22Rv1 (cell line): ENCODE data around the gene STBD1.
"Not testable (repeated sequence)": the region's sequence is repeated elsewhere in the genome, so short reads cannot be mapped to it uniquely, and the experiment has no call there.

Experiments
- ZFX ChIP-seq: fragments of 450-650 bp; IDR thresholded peaks from 2 replicates; pipeline ENCODE4 v1.6.1; 2017; ENCODE audit warnings: antibody characterized with exemption, borderline replicate concordance
- TF ChIP-seq, protein P1 (sequence below): fragments of 450-650 bp; IDR thresholded peaks from 2 replicates; pipeline ENCODE4 v1.5.1; 2017; ENCODE audit warnings: mild to moderate bottlenecking

GRCh38 chr4:76359881-76360466, 53.4 kb downstream of the STBD1 start:
- TF ChIP-seq, protein P1, sequence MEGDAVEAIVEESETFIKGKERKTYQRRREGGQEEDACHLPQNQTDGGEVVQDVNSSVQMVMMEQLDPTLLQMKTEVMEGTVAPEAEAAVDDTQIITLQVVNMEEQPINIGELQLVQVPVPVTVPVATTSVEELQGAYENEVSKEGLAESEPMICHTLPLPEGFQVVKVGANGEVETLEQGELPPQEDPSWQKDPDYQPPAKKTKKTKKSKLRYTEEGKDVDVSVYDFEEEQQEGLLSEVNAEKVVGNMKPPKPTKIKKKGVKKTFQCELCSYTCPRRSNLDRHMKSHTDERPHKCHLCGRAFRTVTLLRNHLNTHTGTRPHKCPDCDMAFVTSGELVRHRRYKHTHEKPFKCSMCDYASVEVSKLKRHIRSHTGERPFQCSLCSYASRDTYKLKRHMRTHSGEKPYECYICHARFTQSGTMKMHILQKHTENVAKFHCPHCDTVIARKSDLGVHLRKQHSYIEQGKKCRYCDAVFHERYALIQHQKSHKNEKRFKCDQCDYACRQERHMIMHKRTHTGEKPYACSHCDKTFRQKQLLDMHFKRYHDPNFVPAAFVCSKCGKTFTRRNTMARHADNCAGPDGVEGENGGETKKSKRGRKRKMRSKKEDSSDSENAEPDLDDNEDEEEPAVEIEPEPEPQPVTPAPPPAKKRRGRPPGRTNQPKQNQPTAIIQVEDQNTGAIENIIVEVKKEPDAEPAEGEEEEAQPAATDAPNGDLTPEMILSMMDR, result not testable (repeated sequence)
- not testable (repeated sequence) for TF ChIP-seq ZFX
